HUDEP-2 (cell line): ENCODE measurements around the gene FGFR1OP2.
"Not testable (repeated sequence)": the region's sequence is repeated elsewhere in the genome, so short reads cannot be mapped to it uniquely, and the experiment has no call there.

Source experiments
- DNase-seq, 76 experiments: peaks; one replicate each; lab custom pipeline; 2025; ENCODE audit not compliant: unreplicated experiment in 76 of 76; lab: John Stamatoyannopoulos, UW

The FGFR1OP2 gene

DNA sequence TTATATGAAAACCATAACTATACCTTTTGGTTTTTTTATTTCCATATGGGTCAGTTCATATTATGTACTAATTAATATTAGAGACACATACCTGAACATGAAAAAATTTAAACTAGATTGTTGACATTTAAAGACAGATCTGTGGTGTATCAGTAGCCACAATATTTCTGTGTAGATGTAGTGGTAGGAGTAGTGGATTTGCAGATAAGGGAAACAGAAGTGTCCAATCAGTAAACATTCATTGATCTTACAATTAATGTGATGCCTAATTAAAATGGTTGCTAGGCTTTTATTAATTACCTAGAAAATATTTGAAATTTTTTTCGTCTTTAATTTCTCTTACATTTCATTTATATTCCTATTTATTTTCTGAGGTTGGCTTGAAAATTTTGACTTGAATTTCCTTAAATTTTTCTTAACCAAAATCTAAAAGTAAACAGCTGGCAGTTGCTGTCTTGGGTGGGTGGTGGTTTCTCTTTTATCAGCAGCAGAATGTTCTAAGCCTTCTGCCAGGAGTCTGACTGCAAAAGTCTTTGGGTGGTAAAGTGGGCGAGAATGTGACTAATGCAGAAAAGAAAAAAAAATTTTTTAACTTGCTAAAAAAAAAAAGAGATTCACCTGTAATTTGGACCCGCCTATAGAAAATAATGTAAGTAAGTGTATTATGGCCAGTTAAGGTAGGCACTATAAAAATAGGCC lies 2.4 kb downstream of the FGFR1OP2 start:
- peak in 57 of 76 experiments; percentile 2 to 76 (median 39) for DNase-seq

DNA sequence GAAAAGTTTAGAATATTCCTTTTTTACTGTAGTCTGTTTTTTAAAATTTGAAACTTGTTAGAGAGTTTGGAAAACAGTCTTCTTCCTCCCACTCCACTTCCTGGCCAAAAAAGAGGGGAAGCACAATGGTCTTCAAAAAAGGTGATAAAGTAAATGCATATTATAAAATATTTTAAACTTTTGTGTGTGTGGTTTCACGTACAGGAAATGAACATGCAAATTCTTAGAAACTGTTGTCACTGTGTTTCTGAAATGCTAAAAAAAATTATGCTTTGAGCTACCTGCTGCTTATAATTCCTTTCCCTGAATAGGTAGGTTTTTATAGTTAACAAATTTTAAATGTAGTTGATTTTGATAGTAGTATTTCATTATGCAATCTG lies 2.9 kb downstream of the FGFR1OP2 start:
- DNase-seq = peak in 2 of 76 experiments; percentile 9 to 36

GRCh38 chr12:26948309-26948708 lies 10.0 kb downstream of the FGFR1OP2 start:
- no peak for DNase-seq

DNA sequence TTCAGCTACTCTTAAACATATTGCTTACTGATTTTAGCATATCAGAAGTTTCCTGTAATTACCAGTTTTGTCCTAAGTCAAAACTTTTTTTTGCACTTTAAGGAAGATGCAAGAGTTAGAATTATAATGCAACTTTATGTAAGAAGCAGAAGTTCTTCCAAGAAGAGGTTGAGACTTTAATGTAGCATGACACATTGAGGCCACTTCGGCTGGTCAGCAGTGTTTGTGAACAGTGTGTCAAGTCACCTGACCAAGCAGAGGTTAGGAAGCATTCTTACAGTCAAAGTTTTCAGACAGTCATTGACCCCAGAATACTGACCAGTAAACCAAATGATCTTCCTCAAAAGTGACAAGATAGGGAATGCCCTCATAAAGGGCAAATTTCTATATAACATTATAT lies 15.2 kb downstream of the FGFR1OP2 start:
- DNase-seq = no peak

GRCh38 chr12:26954027-26954426 lies 15.8 kb downstream of the FGFR1OP2 start:
- DNase-seq = no peak

DNA sequence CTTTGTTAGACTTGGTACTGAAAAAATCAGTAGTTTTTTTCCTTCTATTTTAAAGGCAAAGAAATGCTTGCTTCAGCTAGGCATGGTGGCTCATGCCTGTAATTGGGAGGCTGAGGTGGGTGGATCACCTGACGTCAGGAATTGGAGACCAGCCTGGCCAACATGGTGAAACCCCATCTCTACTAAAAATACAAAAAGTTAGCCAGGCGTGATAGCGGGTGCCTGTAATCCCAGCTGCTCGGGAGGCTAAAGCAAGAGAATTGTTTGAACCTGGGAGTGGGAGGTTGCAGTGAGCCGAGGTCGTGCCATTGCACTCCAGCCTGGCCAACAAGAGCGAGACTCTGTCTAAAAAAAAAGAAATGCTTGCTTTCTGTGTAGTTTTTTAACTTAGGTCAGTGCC lies 23.1 kb downstream of the FGFR1OP2 start:
- not testable (repeated sequence) for DNase-seq

- DNase-seq = no peak
Observed at GRCh38 chr12:26961803-26962202, 23.5 kb downstream of the FGFR1OP2 start.

DNA sequence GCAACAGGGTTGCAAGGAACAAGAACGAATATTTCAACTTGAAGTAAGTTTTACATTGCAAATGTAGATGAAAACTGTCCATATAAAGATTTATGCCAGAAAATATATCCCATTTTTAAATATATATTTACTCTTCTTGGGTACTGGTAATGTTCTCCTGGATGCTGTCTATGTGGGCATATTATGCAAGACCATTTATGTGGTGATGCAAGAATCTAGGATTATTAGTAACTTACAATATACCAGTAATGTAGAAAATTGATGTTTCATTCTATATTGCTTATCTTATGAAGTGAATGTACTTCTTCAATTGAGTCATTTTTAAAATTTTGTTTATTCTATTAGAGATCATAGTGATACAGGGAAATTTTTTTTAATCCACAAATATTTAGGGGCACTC lies 25.1 kb downstream of the FGFR1OP2 start:
- DNase-seq = no peak

GRCh38 chr12:26966842-26967241 lies 28.6 kb downstream of the FGFR1OP2 start:
- no peak for DNase-seq

DNA sequence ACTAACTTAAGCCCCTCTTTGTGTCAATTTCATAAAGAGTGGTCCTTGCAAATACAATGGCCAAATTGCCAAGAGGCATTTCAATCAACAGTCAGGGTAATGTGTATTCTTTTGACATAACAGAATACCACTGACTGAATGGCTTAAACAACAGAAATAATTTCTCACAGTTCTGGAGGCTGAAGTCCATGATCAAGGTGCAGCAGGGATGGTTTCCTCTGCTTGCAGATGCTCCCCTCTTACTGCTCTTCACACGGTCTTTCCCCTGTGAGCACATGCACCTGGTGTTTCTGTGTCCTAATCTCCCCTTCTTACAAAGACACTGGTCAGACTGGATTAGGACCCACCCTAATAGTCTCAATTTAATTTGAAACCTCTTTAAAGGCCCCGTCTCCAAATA lies 31.9 kb downstream of the FGFR1OP2 start:
- DNase-seq = no peak

GRCh38 chr12:26971963-26972362 lies 33.7 kb downstream of the FGFR1OP2 start:
- DNase-seq = no peak

GRCh38 chr12:26976687-26977086 lies 38.4 kb downstream of the FGFR1OP2 start:
- no peak for DNase-seq

DNA sequence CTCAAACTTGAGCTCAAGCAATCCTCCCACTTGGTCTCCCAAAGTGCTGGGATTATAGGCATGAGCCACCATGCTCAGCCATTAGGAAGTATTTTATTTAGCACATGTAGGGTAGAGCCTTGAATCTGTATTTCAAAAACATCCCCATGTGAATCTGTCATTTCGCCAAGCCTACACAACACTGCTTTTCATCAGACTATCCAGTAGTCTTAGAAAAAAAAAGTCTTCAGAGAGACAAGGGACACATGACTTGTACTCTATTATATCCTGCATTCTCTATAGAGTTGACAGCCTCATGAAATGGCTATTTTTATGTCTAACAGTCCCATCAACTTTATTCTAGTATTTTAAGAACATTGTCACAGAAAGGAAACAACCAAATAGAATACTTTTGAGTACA lies 40.5 kb downstream of the FGFR1OP2 start:
- no peak for DNase-seq

DNA sequence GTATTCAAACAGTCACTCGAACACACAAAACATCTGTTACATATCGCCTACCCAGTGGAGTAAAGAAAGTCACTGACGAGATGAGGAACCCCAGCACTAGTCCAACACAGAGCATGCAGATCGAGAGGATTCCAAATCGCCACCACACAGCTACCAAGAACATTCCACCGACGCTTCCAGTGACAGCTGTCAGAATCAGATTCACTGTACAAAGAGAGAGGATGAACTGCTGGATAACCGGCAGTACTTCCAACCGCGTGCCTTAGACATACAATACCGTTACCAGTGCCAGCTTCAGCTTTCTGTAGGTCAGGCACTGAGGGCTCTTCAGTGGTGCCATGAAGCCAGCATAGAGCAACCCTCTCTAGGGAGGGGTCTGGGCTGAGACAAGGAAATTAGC lies 41.5 kb downstream of the FGFR1OP2 start:
- DNase-seq = no peak

GRCh38 chr12:26982866-26983265 lies 44.6 kb downstream of the FGFR1OP2 start:
- no peak for DNase-seq

DNA sequence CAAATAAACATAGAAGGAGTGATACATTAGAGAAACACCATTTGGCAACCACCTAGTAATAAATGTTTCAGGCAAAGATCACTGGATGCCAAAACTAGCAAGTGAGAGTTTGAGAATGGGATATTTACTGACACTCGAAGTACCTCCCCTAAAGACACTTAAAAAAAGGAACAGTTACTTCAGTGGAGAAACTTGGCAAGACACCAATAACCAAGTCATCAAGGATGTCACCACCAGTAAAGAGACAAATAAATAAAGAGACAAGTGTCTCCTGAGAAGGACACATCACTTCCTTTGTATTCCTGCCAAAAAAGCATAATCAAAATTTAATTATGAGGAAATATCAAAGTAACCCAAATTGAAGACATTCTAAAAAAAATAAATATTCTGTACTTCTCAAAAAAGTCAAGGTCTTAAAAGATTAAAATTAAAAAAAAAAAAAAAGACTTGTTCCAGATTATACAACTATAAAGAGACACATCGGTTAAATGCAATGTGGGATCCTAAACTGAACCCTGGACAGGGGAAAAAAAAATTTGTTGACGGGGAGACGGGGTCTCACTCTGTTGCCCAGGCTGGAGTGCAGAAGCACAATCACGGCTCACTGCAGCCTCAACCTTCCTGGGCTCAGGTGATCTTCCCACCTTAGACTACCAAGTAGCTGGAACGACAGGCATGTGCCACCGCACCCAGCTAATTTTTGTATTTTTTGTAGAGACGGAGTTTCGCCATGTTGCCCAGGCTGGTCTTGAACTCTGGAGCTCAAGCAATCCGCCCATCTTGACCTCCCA lies 49.6 kb downstream of the FGFR1OP2 start:
- DNase-seq = peak in 26 of 76 experiments; percentile 2 to 62 (median 26)

DNA sequence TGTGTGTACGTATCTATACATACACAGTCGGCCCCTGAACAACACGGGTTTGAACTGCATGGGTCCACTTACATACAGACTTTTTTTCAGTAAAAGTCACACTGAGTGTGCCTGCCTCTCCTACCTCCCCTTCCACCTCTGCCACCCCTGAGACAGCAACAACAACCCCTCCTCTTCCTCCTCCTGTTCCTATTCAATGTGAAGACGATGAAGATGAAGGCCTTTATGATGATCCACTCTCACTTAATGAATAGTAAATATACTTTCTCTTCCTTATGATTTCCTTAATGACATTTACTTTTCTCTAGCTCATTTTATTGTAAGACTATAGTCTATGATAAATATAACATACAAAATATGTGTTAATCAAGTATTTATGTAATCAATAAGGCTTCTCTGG lies 50.4 kb downstream of the FGFR1OP2 start:
- no peak for DNase-seq

DNA sequence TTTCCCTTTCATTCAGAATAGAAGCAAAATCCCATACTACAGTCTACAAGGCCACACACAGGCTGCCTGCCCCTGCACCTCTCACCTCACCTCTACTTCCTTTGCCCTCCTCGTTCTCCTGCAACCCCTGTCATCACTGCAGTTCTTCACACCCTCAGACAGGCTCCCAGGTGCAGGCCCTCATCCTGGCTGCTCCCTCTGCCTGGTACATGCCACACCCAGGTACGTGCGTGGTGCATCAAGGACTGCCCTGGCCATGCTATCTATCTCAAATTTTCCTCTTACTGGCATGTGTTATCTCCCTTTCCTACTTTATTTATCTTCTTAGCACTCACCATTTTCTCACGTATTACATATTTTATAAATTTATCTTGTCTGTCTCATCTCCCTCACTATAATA lies 51.6 kb downstream of the FGFR1OP2 start:
- no peak for DNase-seq

GRCh38 chr12:26991826-26992225 lies 53.6 kb downstream of the FGFR1OP2 start:
- no peak for DNase-seq

DNA sequence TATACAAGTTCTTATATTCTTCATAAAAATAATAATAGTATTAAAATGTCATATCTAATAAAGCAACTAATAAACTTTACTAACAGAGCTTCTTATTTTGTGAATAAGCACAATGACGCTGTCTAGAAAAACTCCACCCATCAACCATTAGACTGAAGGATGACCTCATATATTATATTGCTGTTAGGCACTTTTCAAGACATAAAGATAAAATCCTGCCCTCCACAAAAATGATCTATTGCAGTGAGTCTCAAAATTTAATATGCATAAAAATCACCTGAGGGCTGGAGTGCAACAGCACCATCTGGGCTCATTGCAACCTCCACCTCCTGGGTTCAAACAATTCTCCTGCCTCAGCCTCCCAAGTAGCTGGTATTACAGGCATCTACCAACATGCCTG lies 55.8 kb downstream of the FGFR1OP2 start:
- DNase-seq = no peak

GRCh38 chr12:26995706-26996105 lies 57.4 kb downstream of the FGFR1OP2 start:
- no peak for DNase-seq

- no peak for DNase-seq
Observed at GRCh38 chr12:26997003-26997402, 58.7 kb downstream of the FGFR1OP2 start.
